Measurements from ENCODE around the gene RNF144A. TPM values are rescaled to one million over a fixed set of nuclear protein-coding genes. Genes with fewer than 3 reads are reported as not detected.

Gene RNF144A
- total and polyA plus RNA-seq, 3 donors from 2014 or later: 8.9 to 12.9 (median 12.6) TPM

DNA sequence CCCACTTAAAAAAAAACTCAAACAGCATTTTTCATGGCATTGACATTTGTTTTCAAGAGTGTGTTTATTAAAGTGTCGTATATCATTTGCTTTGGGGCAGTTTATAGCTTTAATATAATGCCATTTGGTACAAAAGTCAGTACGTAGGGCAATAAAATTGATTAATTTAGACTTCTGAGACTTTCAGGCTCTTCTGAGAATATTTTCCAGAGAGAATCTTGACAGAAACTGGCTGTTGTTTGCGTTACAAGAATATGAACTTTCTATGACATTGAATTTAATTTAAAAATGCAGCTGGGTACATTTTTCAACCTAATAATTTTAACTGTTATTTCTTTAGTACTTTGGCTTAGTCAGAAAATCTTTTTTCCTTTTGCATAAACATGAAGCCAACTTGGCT lies 98.9 kb downstream of the RNF144A start:
- intact Hi-C loops (cut with DNase I; ENCODE audit: low total_unique reads): no loop called here
- Histone ChIP-seq H3K27ac (no peak overlapping the region), H3K4me3 (no peak overlapping the region), H3K9me3 (no peaks in the 10 kb centered on the region), H3K36me3 (ENCODE audit: low read depth, missing control alignments) (no peaks in the 10 kb centered on the region), H3K27me3 (no peaks in the 10 kb centered on the region), H3K4me1 (peaks cover 19% of the 10 kb centered on the region)
- WGBS, 2 donors: 64 to 70% methylated on average over 3 of the region's 3 CpGs
- DNase-seq: no peak
- TF ChIP-seq, protein P1, sequence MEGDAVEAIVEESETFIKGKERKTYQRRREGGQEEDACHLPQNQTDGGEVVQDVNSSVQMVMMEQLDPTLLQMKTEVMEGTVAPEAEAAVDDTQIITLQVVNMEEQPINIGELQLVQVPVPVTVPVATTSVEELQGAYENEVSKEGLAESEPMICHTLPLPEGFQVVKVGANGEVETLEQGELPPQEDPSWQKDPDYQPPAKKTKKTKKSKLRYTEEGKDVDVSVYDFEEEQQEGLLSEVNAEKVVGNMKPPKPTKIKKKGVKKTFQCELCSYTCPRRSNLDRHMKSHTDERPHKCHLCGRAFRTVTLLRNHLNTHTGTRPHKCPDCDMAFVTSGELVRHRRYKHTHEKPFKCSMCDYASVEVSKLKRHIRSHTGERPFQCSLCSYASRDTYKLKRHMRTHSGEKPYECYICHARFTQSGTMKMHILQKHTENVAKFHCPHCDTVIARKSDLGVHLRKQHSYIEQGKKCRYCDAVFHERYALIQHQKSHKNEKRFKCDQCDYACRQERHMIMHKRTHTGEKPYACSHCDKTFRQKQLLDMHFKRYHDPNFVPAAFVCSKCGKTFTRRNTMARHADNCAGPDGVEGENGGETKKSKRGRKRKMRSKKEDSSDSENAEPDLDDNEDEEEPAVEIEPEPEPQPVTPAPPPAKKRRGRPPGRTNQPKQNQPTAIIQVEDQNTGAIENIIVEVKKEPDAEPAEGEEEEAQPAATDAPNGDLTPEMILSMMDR (IDR thresholded peaks at IDR 0.05): no peak
- TF ChIP-seq POLR2A (IDR thresholded peaks at IDR 0.05): no peak

DNA sequence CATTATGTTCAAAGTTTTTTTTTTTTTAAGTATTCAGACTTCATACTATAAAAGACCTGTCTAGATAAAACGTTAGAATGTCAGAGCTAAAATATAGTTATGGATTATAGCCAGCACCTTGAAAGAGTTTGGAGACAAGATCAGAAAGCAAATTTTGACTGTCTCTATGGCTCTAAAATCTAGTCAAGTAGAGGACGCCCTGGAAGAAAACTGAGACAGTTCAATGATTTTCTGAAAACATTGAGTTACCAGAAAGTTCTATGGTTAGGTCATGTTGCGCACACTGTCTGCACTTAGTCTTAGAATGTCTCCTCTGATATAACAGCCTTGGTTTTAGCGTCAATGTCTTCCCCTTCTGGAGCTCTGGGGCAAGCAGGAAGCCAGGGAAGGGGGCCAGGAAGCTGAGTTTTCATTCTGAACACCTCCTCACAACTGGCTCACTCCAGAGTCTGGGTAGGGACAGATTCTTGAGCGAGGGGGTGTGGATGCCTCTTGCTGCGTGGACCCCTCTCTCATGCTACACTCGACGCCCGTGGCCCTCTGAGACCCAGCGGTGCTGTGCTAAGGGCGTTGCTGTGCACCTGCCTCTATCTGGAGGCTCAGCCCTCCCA lies 99.5 kb downstream of the RNF144A start:
- intact Hi-C loops (cut with DNase I; ENCODE audit: low total_unique reads): no loop called here
- no peak overlapping the region for H3K4me3 ChIP-seq
- no peaks in the 10 kb centered on the region for H3K36me3 ChIP-seq (ENCODE audit: low read depth, missing control alignments)
- WGBS, 2 donors: 71 to 79% methylated on average over 9 to 11 of the region's 11 CpGs
- no peaks in the 10 kb centered on the region for H3K27me3 ChIP-seq
- DNase-seq: no peak
- H3K27ac ChIP-seq: no peak overlapping the region
- H3K9me3 ChIP-seq: no peaks in the 10 kb centered on the region
- peaks cover 21% of the 10 kb centered on the region for H3K4me1 ChIP-seq
- TF ChIP-seq, protein P1 (IDR thresholded peaks at IDR 0.05): no peak
- TF ChIP-seq POLR2A (IDR thresholded peaks at IDR 0.05): no peak

DNA sequence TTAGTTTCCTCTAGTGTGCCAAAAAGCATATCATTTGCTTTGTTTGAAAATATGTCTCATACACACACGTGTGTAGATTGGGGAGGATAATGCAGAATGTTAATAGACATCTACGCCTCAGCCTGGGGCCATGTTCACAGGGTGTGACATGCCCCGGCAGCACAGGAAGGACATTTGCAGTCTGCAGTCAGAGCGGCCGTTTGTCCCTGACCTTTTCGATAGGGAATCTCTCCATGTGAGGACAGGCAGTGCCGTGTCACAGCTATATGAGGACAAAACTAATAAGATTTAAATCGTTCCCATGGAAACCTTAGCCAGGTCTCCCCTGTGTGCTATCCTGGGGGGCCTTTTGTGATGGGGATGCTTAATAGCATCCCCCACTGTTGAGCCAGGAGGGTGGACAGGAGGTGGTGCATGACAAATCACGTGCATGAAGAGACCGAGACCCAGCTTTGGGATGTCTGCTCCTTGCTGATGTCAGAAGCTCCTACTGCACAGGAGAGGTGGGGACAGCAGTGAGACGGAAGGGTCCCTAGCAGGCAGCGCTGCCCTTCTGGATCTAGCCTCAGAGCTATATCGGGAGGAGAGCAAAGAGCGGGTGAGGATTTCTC lies 100.6 kb downstream of the RNF144A start:
- no peaks in the 10 kb centered on the region for H3K27me3 ChIP-seq
- intact Hi-C loops (cut with DNase I; ENCODE audit: low total_unique reads): no loop called here
- H3K36me3 ChIP-seq (ENCODE audit: low read depth, missing control alignments): no peaks in the 10 kb centered on the region
- no peak overlapping the region for H3K4me3 ChIP-seq
- peaks cover 26% of the 10 kb centered on the region for H3K4me1 ChIP-seq
- H3K27ac ChIP-seq: no peak overlapping the region
- no peaks in the 10 kb centered on the region for H3K9me3 ChIP-seq
- no peak for DNase-seq
- WGBS, 2 donors: 72 to 75% methylated on average over 12 to 14 of the region's 14 CpGs
- TF ChIP-seq POLR2A (IDR thresholded peaks at IDR 0.05): no peak
- TF ChIP-seq, protein P1 (IDR thresholded peaks at IDR 0.05): no peak

DNA sequence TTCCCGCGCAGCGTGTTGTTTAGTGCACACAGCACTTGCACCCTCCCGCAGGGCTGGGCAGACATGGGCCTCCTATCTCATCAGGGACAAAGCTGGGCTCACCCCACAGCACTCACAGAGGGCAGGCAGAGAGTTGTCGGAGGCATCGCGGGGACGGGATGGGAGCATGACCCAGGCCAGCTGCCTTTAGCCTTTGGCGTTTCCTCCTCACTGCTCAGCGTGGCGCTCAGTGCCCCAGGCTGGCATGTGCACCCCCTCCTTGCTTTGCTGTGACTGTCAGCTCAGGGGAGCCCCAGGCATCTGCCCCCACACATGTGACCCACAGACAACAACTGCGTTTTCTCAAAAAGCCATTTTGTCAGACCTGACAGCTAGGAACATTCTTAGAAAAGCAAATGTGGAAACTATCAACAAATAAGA lies 101.1 kb downstream of the RNF144A start:
- 70 to 89% methylated on average over 8 to 12 of the region's 12 CpGs for WGBS, 2 donors
- no peak overlapping the region for H3K4me3 ChIP-seq
- no peak overlapping the region for H3K27ac ChIP-seq
- no peaks in the 10 kb centered on the region for H3K9me3 ChIP-seq
- peaks cover 26% of the 10 kb centered on the region for H3K4me1 ChIP-seq
- intact Hi-C loops (cut with DNase I; ENCODE audit: low total_unique reads): no loop called here
- H3K27me3 ChIP-seq: no peaks in the 10 kb centered on the region
- no peaks in the 10 kb centered on the region for H3K36me3 ChIP-seq (ENCODE audit: low read depth, missing control alignments)
- no peak for DNase-seq
- TF ChIP-seq, protein P1 (IDR thresholded peaks at IDR 0.05): no peak

DNA sequence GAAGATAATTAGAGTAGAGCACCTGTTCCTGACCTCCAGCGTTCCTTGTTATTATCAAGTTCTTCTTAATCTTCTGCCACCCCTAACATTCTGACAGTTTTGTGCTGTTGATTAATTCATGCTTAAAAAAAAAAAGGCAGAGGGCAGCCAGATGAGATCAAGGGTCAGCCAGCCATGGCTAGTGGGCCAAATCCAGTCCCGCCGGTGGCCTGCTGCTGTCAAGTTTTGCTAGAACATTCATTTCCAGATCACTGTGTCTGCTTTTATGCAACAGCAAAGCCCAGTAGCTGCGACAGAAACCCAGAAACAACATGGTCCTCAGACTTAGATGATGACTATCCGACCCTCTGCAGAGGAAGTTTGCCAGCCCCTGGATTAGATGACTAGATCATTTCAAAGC lies 101.6 kb downstream of the RNF144A start:
- intact Hi-C loops (cut with DNase I; ENCODE audit: low total_unique reads): no loop called here
- H3K27me3 ChIP-seq: no peaks in the 10 kb centered on the region
- no peak overlapping the region for H3K4me3 ChIP-seq
- H3K4me1 ChIP-seq: peaks cover 26% of the 10 kb centered on the region
- H3K9me3 ChIP-seq: no peaks in the 10 kb centered on the region
- H3K27ac ChIP-seq: no peak overlapping the region
- 73 to 82% methylated on average over 5 of the region's 5 CpGs for WGBS, 2 donors
- no peak for DNase-seq
- H3K36me3 ChIP-seq (ENCODE audit: low read depth, missing control alignments): no peaks in the 10 kb centered on the region
- TF ChIP-seq POLR2A (IDR thresholded peaks at IDR 0.05): no peak
- TF ChIP-seq, protein P1 (IDR thresholded peaks at IDR 0.05): no peak

All from testis (tissue), 3 donors.